Measurements from ENCODE around the gene GGNBP2. TPM values are rescaled to one million over a fixed set of nuclear protein-coding genes. Genes with fewer than 3 reads are reported as not detected.

GGNBP2 gene
- total and polyA plus RNA-seq, 2 donors (not counting 1 experiment from before 2014, with no cell fraction given), result 77.0 to 81.9 TPM

DNA sequence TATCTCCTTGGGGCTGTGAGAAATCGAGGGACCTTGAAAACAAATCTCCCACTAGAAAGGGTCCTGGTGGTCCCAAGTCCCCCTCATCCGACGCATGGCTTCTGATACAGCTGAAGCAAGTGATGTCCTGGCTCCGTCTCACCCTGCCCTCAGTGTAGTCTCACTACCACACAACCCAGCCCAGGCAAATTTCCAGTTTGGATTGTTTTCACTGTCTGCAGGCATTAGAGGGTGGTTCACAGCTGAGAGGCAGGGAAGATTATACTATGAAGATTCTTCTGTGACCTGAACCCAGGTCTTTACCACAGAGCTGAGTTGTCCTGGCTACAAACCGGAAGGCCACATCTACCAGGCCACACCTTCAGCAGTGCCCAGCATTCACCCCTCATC, 40.6 kb upstream of the GGNBP2 start:
- no peak overlapping the region for H3K9ac ChIP-seq (ENCODE audit: insufficient read depth, low read length)
- H3K36me3 ChIP-seq (ENCODE audit: control insufficient read depth, insufficient read depth, low read length), result peaks cover 21% of the 10 kb centered on the region
- H3K4me2 ChIP-seq (ENCODE audit: extremely low read depth, insufficient read depth, low read length), result no peak overlapping the region
- no peak for DNase-seq (ENCODE audit: low read depth in 2 of 2)
- no peak for TF ChIP-seq EZH2 (IDR thresholded peaks at IDR 0.05; ENCODE audit: low read length, missing control alignments)
- TF ChIP-seq, protein P1, sequence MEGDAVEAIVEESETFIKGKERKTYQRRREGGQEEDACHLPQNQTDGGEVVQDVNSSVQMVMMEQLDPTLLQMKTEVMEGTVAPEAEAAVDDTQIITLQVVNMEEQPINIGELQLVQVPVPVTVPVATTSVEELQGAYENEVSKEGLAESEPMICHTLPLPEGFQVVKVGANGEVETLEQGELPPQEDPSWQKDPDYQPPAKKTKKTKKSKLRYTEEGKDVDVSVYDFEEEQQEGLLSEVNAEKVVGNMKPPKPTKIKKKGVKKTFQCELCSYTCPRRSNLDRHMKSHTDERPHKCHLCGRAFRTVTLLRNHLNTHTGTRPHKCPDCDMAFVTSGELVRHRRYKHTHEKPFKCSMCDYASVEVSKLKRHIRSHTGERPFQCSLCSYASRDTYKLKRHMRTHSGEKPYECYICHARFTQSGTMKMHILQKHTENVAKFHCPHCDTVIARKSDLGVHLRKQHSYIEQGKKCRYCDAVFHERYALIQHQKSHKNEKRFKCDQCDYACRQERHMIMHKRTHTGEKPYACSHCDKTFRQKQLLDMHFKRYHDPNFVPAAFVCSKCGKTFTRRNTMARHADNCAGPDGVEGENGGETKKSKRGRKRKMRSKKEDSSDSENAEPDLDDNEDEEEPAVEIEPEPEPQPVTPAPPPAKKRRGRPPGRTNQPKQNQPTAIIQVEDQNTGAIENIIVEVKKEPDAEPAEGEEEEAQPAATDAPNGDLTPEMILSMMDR (conservative IDR thresholded peaks at IDR 0.05 in 1 of 2, IDR thresholded peaks at IDR 0.05 in 1 of 2; ENCODE audit: low read depth in 1 of 2, low read length in 2 of 2), result no peak
- H3K4me3 ChIP-seq (replicated peaks in 1 of 4; ENCODE audit: control extremely low read depth in 1 of 4, insufficient read depth in 1 of 4, low read depth in 3 of 4, low read length in 4 of 4), result no peak overlapping the region
- no peaks in the 10 kb centered on the region for H3K79me2 ChIP-seq (ENCODE audit: control insufficient read depth, insufficient read depth, low read length)
- no peaks in the 10 kb centered on the region for H3K4me1 ChIP-seq (ENCODE audit: control insufficient read depth, extremely low read depth, insufficient read depth, low read length)
- H4K20me1 ChIP-seq (ENCODE audit: control insufficient read depth, extremely low read depth, insufficient read depth, low read length), result no peaks in the 10 kb centered on the region
- H3K27ac ChIP-seq (ENCODE audit: insufficient read depth, low read length), result no peak overlapping the region
- no peaks in the 10 kb centered on the region for H3K27me3 ChIP-seq (ENCODE audit: control insufficient read depth, insufficient read depth, low read length)
- no peaks in the 10 kb centered on the region for H3K9me3 ChIP-seq (ENCODE audit: control insufficient read depth, insufficient read depth, low read depth, low read length)
- no peak overlapping the region for H2AFZ ChIP-seq (ENCODE audit: low read length)

DNA sequence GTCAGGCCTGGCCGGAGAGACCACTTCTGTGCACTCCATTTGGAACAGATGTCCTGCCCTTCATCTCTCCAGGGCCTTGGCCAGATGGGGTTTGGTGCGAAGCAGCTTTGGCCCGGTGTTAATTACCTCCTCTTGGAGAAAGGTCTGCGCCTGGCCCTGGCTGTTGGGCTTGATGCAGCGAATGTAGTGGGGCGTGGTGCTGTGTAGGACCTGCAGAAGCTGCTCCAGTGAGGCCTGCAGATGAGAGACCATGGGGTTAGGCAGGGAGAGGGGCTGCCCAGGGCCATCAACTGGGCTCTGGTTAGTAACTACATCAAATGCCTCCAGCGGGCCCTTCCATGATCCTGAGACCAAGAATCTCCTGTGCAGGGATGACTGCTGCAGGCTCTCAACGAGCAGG, 39.5 kb upstream of the GGNBP2 start:
- no peak overlapping the region for H3K4me2 ChIP-seq (ENCODE audit: extremely low read depth, insufficient read depth, low read length)
- H3K27ac ChIP-seq (ENCODE audit: insufficient read depth, low read length), result no peak overlapping the region
- H3K27me3 ChIP-seq (ENCODE audit: control insufficient read depth, insufficient read depth, low read length), result no peaks in the 10 kb centered on the region
- no peak overlapping the region for H3K4me3 ChIP-seq (replicated peaks in 1 of 4; ENCODE audit: control extremely low read depth in 1 of 4, insufficient read depth in 1 of 4, low read depth in 3 of 4, low read length in 4 of 4)
- H3K36me3 ChIP-seq (ENCODE audit: control insufficient read depth, insufficient read depth, low read length), result peaks cover 21% of the 10 kb centered on the region
- no peaks in the 10 kb centered on the region for H3K79me2 ChIP-seq (ENCODE audit: control insufficient read depth, insufficient read depth, low read length)
- no peak overlapping the region for H2AFZ ChIP-seq (ENCODE audit: low read length)
- H3K9ac ChIP-seq (ENCODE audit: insufficient read depth, low read length), result no peak overlapping the region
- H3K9me3 ChIP-seq (ENCODE audit: control insufficient read depth, insufficient read depth, low read depth, low read length), result no peaks in the 10 kb centered on the region
- H3K4me1 ChIP-seq (ENCODE audit: control insufficient read depth, extremely low read depth, insufficient read depth, low read length), result no peaks in the 10 kb centered on the region
- TF ChIP-seq, protein P1 (conservative IDR thresholded peaks at IDR 0.05 in 1 of 2, IDR thresholded peaks at IDR 0.05 in 1 of 2; ENCODE audit: low read depth in 1 of 2, low read length in 2 of 2), result no peak
- no peak for TF ChIP-seq EZH2 (IDR thresholded peaks at IDR 0.05; ENCODE audit: low read length, missing control alignments)
- no peaks in the 10 kb centered on the region for H4K20me1 ChIP-seq (ENCODE audit: control insufficient read depth, extremely low read depth, insufficient read depth, low read length)
- DNase-seq (ENCODE audit: low read depth in 2 of 2), result no peak

DNA sequence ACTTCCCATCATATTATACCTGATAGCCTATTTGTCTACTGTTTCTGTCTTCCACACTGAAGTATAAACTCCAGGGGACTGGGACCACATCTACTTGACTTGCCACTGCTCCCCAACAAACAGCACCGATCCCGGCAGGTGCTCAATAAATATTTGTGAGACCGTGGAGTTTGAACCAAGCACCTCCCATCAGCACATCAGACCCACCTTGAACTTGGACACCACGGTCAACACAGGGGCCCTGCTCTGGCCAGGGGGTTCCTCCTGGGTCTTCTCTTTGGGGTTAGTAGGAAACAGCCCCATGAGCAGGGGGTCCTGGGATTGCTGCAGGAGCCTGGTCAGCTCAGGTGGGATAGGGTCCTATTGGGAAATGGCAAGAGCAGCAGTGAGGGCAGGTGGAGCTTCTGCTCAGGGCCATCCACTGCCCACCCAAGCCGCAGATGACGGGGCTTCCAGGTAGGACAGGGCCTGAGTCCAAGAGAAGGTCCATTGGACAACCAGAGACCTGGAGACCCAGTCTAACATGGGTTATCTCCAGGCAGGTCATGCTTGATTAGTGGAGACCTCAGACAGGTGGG, 38.4 kb upstream of the GGNBP2 start:
- TF ChIP-seq, protein P1 (conservative IDR thresholded peaks at IDR 0.05 in 1 of 2, IDR thresholded peaks at IDR 0.05 in 1 of 2; ENCODE audit: low read depth in 1 of 2, low read length in 2 of 2), result no peak
- TF ChIP-seq EZH2 (IDR thresholded peaks at IDR 0.05; ENCODE audit: low read length, missing control alignments), result no peak

More for the DNA sequence above, 38.4 kb upstream of the GGNBP2 start:
- no peak overlapping the region for H2AFZ ChIP-seq (ENCODE audit: low read length)
- H4K20me1 ChIP-seq (ENCODE audit: control insufficient read depth, extremely low read depth, insufficient read depth, low read length), result no peaks in the 10 kb centered on the region
- no peaks in the 10 kb centered on the region for H3K4me1 ChIP-seq (ENCODE audit: control insufficient read depth, extremely low read depth, insufficient read depth, low read length)
- no peaks in the 10 kb centered on the region for H3K27me3 ChIP-seq (ENCODE audit: control insufficient read depth, insufficient read depth, low read length)
- H3K27ac ChIP-seq (ENCODE audit: insufficient read depth, low read length), result no peak overlapping the region
- no peak overlapping the region for H3K4me2 ChIP-seq (ENCODE audit: extremely low read depth, insufficient read depth, low read length)
- no peak for DNase-seq (ENCODE audit: low read depth in 2 of 2)
- no peaks in the 10 kb centered on the region for H3K79me2 ChIP-seq (ENCODE audit: control insufficient read depth, insufficient read depth, low read length)
- peaks cover 16% of the 10 kb centered on the region for H3K36me3 ChIP-seq (ENCODE audit: control insufficient read depth, insufficient read depth, low read length)
- H3K9ac ChIP-seq (ENCODE audit: insufficient read depth, low read length), result no peak overlapping the region
- no peaks in the 10 kb centered on the region for H3K9me3 ChIP-seq (ENCODE audit: control insufficient read depth, insufficient read depth, low read depth, low read length)
- no peak overlapping the region for H3K4me3 ChIP-seq (replicated peaks in 1 of 4; ENCODE audit: control extremely low read depth in 1 of 4, insufficient read depth in 1 of 4, low read depth in 3 of 4, low read length in 4 of 4)

Data from fibroblast of lung (primary cell).